GM18909 (cell line): Measurements from ENCODE around the gene MORN1.

Source experiments
- ATAC-seq: cut with Tn5 transposase; IDR thresholded peaks from one replicate; pipeline ENCODE4 v1.9.1; 2021; ENCODE audit warnings: mild to moderate bottlenecking; ENCODE audit not compliant: unreplicated experiment, poor library complexity

The MORN1 gene

GRCh38 chr1:2425892-2426291 is 34.5 kb upstream of the MORN1 start:
- no peak for ATAC-seq

GRCh38 chr1:2422523-2422922 is 31.2 kb upstream of the MORN1 start:
- ATAC-seq: no peak

DNA sequence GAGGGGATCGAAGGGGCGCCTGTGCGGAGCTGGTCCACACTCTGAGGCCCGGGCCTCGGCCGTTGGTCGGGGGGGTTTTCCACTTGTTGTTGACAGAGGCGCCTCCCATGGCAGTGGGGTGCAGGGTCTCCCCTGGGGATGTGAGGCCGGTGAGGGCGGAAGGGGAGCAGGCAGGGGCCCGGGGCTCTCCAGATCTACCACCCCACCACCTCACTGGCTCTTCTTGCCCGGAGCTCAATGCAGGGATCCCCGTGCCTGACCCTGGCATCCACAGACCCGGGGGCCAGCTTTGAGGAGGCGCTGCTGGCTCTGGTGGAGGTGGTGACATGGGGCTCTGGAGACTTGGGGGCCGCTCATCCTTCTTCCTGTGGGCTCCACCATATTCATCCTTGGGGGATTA is 28.1 kb upstream of the MORN1 start:
- ATAC-seq: no peak

DNA sequence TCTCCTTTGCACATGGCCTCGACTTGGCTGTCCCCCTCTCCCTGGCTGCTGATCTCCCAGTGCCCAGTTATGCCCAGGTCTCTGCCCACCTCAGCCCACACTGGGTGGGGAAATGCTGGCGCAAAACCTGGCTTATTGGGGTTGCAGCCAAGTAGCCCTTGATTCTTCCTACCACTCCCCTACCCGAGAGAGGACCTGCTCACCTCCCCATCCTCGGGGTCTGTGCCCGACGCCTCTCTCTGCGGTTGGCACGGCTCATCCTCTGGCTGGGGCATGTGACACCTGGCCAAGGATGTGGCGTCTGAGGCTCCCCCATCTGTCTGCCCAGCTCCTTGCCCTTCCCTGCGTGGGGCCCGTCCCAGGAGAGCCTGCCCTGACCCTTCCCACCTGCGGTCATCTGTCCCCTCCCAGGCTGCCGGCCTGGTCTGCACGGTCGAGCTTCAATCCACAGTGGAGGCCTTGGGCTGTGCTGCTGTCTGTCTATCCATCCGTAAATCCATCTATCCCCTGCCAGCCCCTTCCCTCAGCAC is 27.5 kb upstream of the MORN1 start:
- ATAC-seq: no peak

DNA sequence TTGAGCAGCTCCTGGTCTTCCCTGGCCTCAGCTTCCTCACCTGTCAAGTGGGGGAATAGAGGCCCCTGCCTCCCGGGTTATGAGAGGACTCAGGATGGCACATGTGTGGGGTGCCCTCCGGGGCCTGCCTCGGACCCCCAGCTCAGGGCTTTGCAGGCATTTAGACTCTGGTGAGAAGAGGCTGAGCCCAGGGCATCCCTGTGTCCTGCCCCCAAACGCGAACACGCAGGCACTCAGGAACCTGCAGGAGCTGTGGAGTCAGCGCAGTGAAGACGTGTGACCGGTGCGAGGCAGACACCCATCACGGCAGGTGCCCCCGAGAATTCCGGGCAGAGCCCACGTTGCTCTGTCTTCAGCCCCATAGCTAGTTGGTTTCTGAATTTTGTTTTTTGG is 26.5 kb upstream of the MORN1 start:
- no peak for ATAC-seq

- ATAC-seq: no peak
Measured at GRCh38 chr1:2417083-2417832, 25.9 kb upstream of the MORN1 start.

DNA sequence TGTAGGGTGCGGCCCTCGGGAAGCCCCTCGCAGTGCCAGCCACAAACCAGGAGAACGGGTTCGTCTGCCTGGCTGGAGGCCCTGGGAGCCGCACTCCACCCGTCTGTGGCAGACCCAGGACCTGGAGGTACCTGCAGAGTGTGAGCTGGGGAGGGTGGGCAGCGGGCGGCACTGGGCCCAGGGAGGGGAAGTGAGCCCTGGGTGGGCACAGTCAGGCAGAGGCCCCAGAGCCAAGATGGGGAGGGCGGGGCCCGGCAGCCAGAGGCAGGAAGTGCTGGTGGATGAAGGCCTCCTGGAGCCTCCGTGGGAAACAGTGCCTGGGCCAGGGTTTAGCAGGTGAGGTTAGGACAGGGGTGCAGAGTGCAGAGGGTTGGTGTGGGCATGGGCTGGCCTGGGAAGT is 25.0 kb upstream of the MORN1 start:
- ATAC-seq: no peak

GRCh38 chr1:2415801-2416208 is 24.5 kb upstream of the MORN1 start:
- ATAC-seq: no peak

DNA sequence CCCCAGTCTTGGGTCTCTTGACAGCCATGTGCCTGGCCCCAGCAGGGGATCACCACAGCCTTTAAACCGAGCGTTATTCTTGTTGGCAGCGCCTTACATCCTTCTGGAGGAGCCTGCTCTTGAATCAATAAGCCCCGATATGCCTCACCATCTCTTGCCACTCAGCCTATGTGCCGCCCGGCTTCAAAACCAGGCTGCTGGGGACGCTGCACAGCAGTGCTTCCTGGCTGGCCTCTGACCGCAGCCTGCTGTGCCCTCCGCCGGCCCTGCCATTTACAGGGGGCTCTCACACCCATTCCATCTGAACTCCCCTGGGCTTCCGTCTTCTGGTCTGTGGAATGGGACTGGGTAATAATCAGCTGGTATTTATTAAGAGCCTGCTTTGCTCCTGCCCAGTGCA is 24.0 kb upstream of the MORN1 start:
- ATAC-seq: no peak

DNA sequence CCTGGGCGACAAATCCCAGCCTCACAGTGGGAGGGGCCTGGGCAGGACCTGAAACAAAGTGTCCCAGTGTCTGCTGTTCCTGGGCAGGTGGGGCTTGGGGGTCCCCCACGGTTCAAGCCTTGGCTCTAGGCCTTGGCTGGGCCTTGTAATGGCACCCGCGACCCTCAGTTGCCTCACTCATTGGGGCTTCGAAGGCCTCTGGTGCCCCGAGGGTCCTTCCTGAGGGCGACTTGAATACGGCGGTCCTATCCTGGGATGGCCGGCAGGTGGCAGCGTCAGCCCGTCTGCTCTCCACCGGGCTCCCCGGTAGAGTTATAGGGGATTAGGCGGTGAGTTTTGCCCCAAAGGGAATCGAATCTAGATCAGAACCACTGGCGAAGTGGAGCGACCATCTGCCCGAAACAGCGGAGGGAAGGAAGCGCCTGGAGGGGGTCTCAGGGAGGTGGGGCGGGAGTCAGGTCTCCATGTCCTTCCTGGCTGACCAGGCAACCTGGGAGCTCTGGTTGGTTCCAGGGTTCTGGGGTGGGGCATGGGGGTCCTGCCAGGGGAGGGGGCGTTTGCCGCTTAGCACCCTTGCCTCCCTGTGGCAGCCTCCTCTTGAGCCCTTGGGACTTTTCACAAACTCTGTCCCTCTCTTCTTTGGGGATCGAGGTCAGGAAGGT is 23.1 kb upstream of the MORN1 start:
- no peak for ATAC-seq

GRCh38 chr1:2413495-2414296 is 22.3 kb upstream of the MORN1 start:
- ATAC-seq: no peak

- peak; percentile 13 for ATAC-seq
Measured at GRCh38 chr1:2412773-2413494, 21.6 kb upstream of the MORN1 start.

DNA sequence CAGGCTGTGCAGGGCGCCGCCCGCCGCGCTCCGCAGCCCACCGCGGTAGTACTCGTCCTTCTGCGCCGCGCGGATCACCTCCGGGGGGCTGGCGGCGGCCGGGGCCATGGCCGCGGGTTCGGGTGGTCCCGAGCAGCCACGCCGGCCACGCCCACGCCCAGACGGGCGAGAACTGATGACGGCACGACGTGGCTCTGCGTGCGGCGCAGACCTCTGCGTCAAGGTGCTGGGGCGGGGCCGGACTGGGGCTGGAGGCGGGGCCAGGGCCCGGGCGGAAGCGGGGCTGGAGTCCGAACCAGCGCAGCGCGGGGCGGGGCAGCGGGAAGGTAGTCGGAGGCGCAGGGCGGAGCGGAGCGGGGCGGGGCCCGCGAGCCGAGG is 21.0 kb upstream of the MORN1 start, which contains the start of gene PEX10:
Gene PEX10 (minus strand): TSS at position 170 of the 378 bp plus-strand sequence. CDS start 62 bp downstream, at position 108.
- ATAC-seq: peak; percentile 85

GRCh38 chr1:2411801-2412394 is 20.5 kb upstream of the MORN1 start:
- peak; percentile 20 for ATAC-seq

- no peak for ATAC-seq
Measured at GRCh38 chr1:2409745-2410144, 18.4 kb upstream of the MORN1 start.

DNA sequence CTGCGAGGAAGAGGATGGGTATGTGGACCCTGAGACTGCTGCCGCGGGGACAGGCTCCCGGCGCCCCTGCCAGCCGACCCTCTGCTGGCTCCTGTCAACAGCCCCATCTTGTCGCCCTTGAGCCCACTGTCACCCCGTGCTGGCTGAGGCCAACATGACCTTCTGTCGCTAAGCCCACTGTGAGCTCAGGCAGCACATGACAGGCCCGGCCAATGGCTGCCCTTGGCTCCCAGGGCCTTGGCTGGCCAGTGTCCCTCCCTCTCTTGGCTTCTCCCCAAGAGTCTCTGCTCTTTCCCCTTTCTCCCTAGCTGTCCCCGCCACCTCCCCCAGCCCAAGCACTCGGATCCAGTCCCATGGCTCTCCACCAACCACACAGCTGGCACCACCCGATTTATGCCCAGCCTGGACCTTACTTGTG is 17.5 kb upstream of the MORN1 start:
- ATAC-seq: no peak

DNA sequence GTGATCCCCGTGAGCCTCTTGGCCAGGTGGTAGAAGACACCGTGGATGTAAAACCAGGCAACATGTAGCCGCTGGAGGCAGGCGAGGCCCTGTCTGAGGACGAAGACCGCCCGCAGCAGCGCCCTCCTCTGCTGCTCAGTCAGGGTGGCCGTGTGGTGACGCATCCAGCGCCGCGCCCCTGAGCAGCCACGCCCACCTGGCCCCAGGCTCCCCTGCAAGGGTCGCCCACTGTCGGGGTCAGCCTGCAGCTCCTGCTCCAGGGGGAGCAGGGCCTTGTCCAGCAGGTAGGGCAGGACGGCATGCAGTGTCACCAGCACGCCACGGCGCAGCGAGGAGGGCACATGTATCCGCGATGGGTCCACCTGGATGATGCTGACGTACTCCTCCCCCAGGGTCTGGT is 17.1 kb upstream of the MORN1 start:
- no peak for ATAC-seq

DNA sequence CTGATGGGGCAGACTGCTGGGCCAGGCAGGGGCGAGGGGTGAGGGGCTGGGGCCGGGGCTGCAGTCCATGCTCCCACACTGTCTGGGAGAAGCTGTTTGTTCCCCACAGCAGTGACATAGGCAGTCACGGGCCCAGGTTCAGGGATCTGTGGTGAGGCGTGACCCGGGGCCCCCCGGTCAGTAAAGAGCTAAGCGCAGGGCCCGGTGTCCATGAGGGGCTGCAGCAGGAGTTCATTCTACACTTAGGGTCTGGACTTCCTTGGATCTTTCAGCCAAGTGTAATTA is 16.6 kb upstream of the MORN1 start:
- ATAC-seq: no peak

GRCh38 chr1:2407166-2407990 is 16.0 kb upstream of the MORN1 start:
- ATAC-seq: no peak
